Liver (tissue), 3 donors: ENCODE results near the gene CDKN2D.

ENCODE experiments used
- CTCF ChIP-seq: fragments of 150-350 bp; IDR thresholded peaks from 2 replicates; pipeline ENCODE4 v1.5.1; 2017; ENCODE audit warnings: improper control_type of control experiment, low read depth, low read length; ENCODE audit not compliant: missing input control
- SP1 ChIP-seq: IDR thresholded peaks from 2 replicates; pipeline ENCODE4 v1.6.1; 2018; ENCODE audit warnings: antibody characterized with exemption, mild to moderate bottlenecking
- donor health status: healthy.
- donor health status: healthy.

GRCh38 chr19:10601999-10602329 lies 33.2 kb upstream of the CDKN2D start:
- no peak for TF ChIP-seq CTCF
- no peak for TF ChIP-seq SP1
